OCI-LY1 (cell line): ENCODE data around the gene GPRASP1.
"Not testable (repeated sequence)": the region's sequence is repeated elsewhere in the genome, so short reads cannot be mapped to it uniquely, and the experiment has no call there.

Source experiments
- H2AFZ ChIP-seq: fragments of 200-600 bp; sonication (generic), shearing (Covaris generic); 2 replicates; pipeline ENCODE4 v1.6.0; 2014; ENCODE audit warnings: antibody characterized with exemption, mild to moderate bottlenecking, low read length
- H3F3A ChIP-seq: fragments of 200-600 bp; sonication (generic), shearing (Covaris generic); 2 replicates; pipeline ENCODE4 v1.6.0; 2014; ENCODE audit warnings: mild to moderate bottlenecking, antibody characterized with exemption, low read length, moderate library complexity; ENCODE audit not compliant: insufficient read depth
- H3K27ac ChIP-seq: fragments of 200-600 bp; sonication (generic); 2 replicates; pipeline ENCODE4 v1.5.1; 2014; ENCODE audit warnings: low read length, mixed run types, mild to moderate bottlenecking, low read depth; ENCODE audit not compliant: poor library complexity, severe bottlenecking
- H3K27me3 ChIP-seq: fragments of 200-600 bp; sonication (generic); 2 replicates; pipeline ENCODE4 v1.6.0; 2014; ENCODE audit warnings: antibody characterized with exemption, mild to moderate bottlenecking, low read length, moderate library complexity; ENCODE audit not compliant: insufficient read depth
- H3K36me3 ChIP-seq: fragments of 200-600 bp; sonication (generic); 2 replicates; pipeline ENCODE4 v1.6.1; 2014; ENCODE audit warnings: mild to moderate bottlenecking, antibody characterized with exemption, low read length, moderate library complexity, mixed read lengths; ENCODE audit not compliant: insufficient read depth
- H3K4me1 ChIP-seq: fragments of 200-600 bp; sonication (generic); 2 replicates; pipeline ENCODE4 v1.5.1; 2014; ENCODE audit warnings: mild to moderate bottlenecking, low read length, moderate library complexity; ENCODE audit not compliant: insufficient read depth, severe bottlenecking
- H3K4me2 ChIP-seq: fragments of 200-600 bp; sonication (generic), shearing (Covaris generic); 2 replicates; pipeline ENCODE4 v1.6.1; 2014; ENCODE audit warnings: low read length
- H3K4me3 ChIP-seq: fragments of 200-600 bp; sonication (generic); 2 replicates; pipeline ENCODE4 v1.5.1; 2014; ENCODE audit warnings: low read length, low read depth, mild to moderate bottlenecking, mixed read lengths; ENCODE audit not compliant: poor library complexity, severe bottlenecking
- H3K79me2 ChIP-seq: fragments of 200-600 bp; shearing (Covaris generic); 2 replicates; pipeline ENCODE4 v1.6.1; 2016; ENCODE audit warnings: mixed run types, low read length, mixed read lengths; ENCODE audit not compliant: insufficient read depth
- H3K9ac ChIP-seq: fragments of 200-600 bp; sonication (generic), shearing (Covaris generic); 2 replicates; pipeline ENCODE4 v1.6.1; 2014; ENCODE audit warnings: mild to moderate bottlenecking, low read length, mixed read lengths
- H3K9me2 ChIP-seq: fragments of 200-600 bp; sonication (generic), shearing (Covaris generic); 2 replicates; pipeline ENCODE4 v1.6.1; 2014; ENCODE audit warnings: low read depth, mild to moderate bottlenecking, low read length, mixed read lengths
- H3K9me3 ChIP-seq: fragments of 200-600 bp; shearing (Covaris generic); 2 replicates; pipeline ENCODE4 v1.6.1; 2014; ENCODE audit warnings: low read length, mixed read lengths
- H4K20me1 ChIP-seq: fragments of 200-600 bp; sonication (generic), shearing (Covaris generic); 2 replicates; pipeline ENCODE4 v1.6.0; 2016; ENCODE audit warnings: mild to moderate bottlenecking, low read length; ENCODE audit not compliant: insufficient read depth
- EZH2 ChIP-seq: fragments of 200-600 bp; sonication (generic), shearing (Covaris generic); IDR thresholded peaks from 2 replicates; pipeline ENCODE4 v1.8.0; 2017; ENCODE audit warnings: borderline replicate concordance, mixed run types, mild to moderate bottlenecking, antibody characterized with exemption, low read length, moderate library complexity, mixed read lengths
- TF ChIP-seq, protein P1 (sequence below): fragments of 200-600 bp; sonication (generic), shearing (Covaris generic); IDR thresholded peaks from 2 replicates; pipeline ENCODE4 v1.5.1; 2017; ENCODE audit warnings: mild to moderate bottlenecking, antibody characterized with exemption, low read length, moderate library complexity, mixed read lengths

Gene GPRASP1

GRCh38 chrX:102654696-102655095 is 3.4 kb downstream of the GPRASP1 start:
- no peak overlapping the region for H3K4me3 ChIP-seq
- no peaks in the 10 kb centered on the region for H3K27me3 ChIP-seq
- no peak overlapping the region for H3K4me2 ChIP-seq
- H4K20me1 ChIP-seq = no peaks in the 10 kb centered on the region
- no peaks in the 10 kb centered on the region for H3K9me3 ChIP-seq
- TF ChIP-seq EZH2 = no peak
- TF ChIP-seq, protein P1, sequence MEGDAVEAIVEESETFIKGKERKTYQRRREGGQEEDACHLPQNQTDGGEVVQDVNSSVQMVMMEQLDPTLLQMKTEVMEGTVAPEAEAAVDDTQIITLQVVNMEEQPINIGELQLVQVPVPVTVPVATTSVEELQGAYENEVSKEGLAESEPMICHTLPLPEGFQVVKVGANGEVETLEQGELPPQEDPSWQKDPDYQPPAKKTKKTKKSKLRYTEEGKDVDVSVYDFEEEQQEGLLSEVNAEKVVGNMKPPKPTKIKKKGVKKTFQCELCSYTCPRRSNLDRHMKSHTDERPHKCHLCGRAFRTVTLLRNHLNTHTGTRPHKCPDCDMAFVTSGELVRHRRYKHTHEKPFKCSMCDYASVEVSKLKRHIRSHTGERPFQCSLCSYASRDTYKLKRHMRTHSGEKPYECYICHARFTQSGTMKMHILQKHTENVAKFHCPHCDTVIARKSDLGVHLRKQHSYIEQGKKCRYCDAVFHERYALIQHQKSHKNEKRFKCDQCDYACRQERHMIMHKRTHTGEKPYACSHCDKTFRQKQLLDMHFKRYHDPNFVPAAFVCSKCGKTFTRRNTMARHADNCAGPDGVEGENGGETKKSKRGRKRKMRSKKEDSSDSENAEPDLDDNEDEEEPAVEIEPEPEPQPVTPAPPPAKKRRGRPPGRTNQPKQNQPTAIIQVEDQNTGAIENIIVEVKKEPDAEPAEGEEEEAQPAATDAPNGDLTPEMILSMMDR = no peak
- H3K9me2 ChIP-seq = no peaks in the 10 kb centered on the region
- no peak overlapping the region for H3K9ac ChIP-seq
- H3K27ac ChIP-seq = no peak overlapping the region
- no peaks in the 10 kb centered on the region for H3F3A ChIP-seq
- H3K79me2 ChIP-seq = no peaks in the 10 kb centered on the region
- no peaks in the 10 kb centered on the region for H3K36me3 ChIP-seq
- no peak overlapping the region for H2AFZ ChIP-seq
- H3K4me1 ChIP-seq = no peaks in the 10 kb centered on the region

DNA sequence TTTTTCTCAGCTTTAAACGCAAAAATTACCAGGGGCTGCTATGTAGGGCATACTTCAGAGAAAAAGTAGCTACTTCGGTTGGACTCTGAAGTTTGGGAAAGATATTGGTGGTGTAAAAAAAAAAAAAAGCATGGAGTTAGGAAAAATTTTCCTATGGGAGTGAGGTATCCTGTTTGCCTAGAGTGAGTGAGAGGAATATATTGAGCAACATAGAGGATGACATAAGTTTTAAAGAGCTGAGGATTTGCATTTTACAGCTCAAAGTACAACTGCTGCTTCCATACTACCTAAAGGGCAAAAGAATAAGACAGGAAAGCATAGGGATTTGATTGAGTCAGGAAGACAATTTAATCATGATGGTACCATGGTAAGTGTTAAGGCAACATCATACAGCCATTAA is 7.3 kb downstream of the GPRASP1 start:
- H3K36me3 ChIP-seq = no peaks in the 10 kb centered on the region
- no peaks in the 10 kb centered on the region for H4K20me1 ChIP-seq
- no peak for TF ChIP-seq EZH2
- TF ChIP-seq, protein P1 = no peak
- no peak overlapping the region for H3K9ac ChIP-seq
- H3K4me3 ChIP-seq = no peak overlapping the region
- no peaks in the 10 kb centered on the region for H3K9me2 ChIP-seq
- H3K79me2 ChIP-seq = no peaks in the 10 kb centered on the region
- no peaks in the 10 kb centered on the region for H3F3A ChIP-seq
- H3K27ac ChIP-seq = no peak overlapping the region
- H3K4me1 ChIP-seq = no peaks in the 10 kb centered on the region
- H2AFZ ChIP-seq = no peak overlapping the region
- no peaks in the 10 kb centered on the region for H3K9me3 ChIP-seq
- no peaks in the 10 kb centered on the region for H3K27me3 ChIP-seq
- no peak overlapping the region for H3K4me2 ChIP-seq

GRCh38 chrX:102659790-102660757 is 8.8 kb downstream of the GPRASP1 start:
- H3K4me2 ChIP-seq = peak overlapping the region; percentile 51
- H3K9me3 ChIP-seq = no peaks in the 10 kb centered on the region
- no peaks in the 10 kb centered on the region for H3K4me1 ChIP-seq
- no peaks in the 10 kb centered on the region for H4K20me1 ChIP-seq
- H3K36me3 ChIP-seq = no peaks in the 10 kb centered on the region
- no peaks in the 10 kb centered on the region for H3F3A ChIP-seq
- H3K4me3 ChIP-seq = peak overlapping the region; percentile 56
- no peak overlapping the region for H3K27ac ChIP-seq
- H2AFZ ChIP-seq = no peak overlapping the region
- no peaks in the 10 kb centered on the region for H3K9me2 ChIP-seq
- TF ChIP-seq EZH2 = no peak
- TF ChIP-seq, protein P1 = no peak
- H3K79me2 ChIP-seq = no peaks in the 10 kb centered on the region
- no peaks in the 10 kb centered on the region for H3K27me3 ChIP-seq
- H3K9ac ChIP-seq = peak overlapping the region; percentile 42; the same call in 1 of the 2 replicates

DNA sequence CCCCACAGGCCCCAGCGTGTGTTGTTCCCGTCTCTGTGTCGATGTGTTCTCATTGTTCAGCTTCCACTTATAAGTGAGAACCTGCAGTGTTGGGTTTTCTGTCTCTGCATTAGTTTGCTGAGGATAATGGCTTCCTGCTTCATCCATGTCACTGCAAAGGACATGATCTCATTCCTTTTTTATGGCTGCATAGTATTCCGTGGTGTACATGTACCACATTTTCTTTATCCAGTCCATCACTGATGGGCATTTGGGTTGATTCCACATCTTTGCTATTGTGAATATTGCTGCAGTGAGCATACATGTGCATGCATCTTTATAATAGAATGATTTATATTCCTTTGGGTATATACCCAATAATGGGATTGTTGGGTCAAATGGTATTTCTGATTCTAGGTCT is 12.5 kb downstream of the GPRASP1 start:
- not testable (repeated sequence) for H3K36me3 ChIP-seq, H3K27me3 ChIP-seq, H3K79me2 ChIP-seq, H3K9ac ChIP-seq, H3K27ac ChIP-seq, H3K4me2 ChIP-seq, H3K9me2 ChIP-seq, H3F3A ChIP-seq, H2AFZ ChIP-seq, H3K4me1 ChIP-seq, H3K9me3 ChIP-seq, H3K4me3 ChIP-seq, H4K20me1 ChIP-seq

- not testable (repeated sequence) for H3F3A ChIP-seq, H3K27me3 ChIP-seq, H3K4me2 ChIP-seq, H3K79me2 ChIP-seq, H3K9ac ChIP-seq, H4K20me1 ChIP-seq, H3K4me3 ChIP-seq, H2AFZ ChIP-seq, H3K9me3 ChIP-seq, H3K4me1 ChIP-seq, H3K27ac ChIP-seq, H3K9me2 ChIP-seq, H3K36me3 ChIP-seq
Measured at GRCh38 chrX:102667034-102667433, 15.8 kb downstream of the GPRASP1 start.
